Fibroblast of skin of left quadriceps (primary cell): ENCODE results near the gene AR.
A peak's percentile ranks its signal among the peaks of the same experiment; 100 is the strongest.

ENCODE experiments used
- DNase-seq, 2 experiments: peaks; one replicate each; pipeline ENCODE4 v3.0.0-alpha.2; 2013; ENCODE audit warnings: low read depth in 2 of 2

AR gene

GRCh38 chrX:67543818-67544217 is at the start of gene AR:
TSS of gene AR (plus strand) at chrX:67544021. CDS start at chrX:67545147, 1,126 bp downstream.
- peak in 1 of 2 experiments; percentile 23 for DNase-seq

GRCh38 chrX:67500617-67501016 is 43.2 kb upstream of the AR start:
- DNase-seq: no peak

GRCh38 chrX:67503004-67503403 is 40.8 kb upstream of the AR start:
- DNase-seq: no peak

- DNase-seq: no peak
Measured at GRCh38 chrX:67503453-67503852, 40.4 kb upstream of the AR start.

GRCh38 chrX:67520671-67521070 is 23.1 kb upstream of the AR start:
- DNase-seq: no peak

GRCh38 chrX:67523002-67523681 is 20.7 kb upstream of the AR start:
- DNase-seq: no peak

GRCh38 chrX:67523932-67524331 is 19.9 kb upstream of the AR start:
- no peak for DNase-seq

- DNase-seq: no peak
Measured at GRCh38 chrX:67524428-67524827, 19.4 kb upstream of the AR start.

GRCh38 chrX:67524950-67525691 is 18.7 kb upstream of the AR start:
- DNase-seq: no peak

- no peak for DNase-seq
Measured at GRCh38 chrX:67536564-67536963, 7.3 kb upstream of the AR start.

GRCh38 chrX:67538383-67538782 is 5.4 kb upstream of the AR start:
- no peak for DNase-seq

- no peak for DNase-seq
Measured at GRCh38 chrX:67544281-67545035, 637 bp downstream of the AR start.

- no peak for DNase-seq
Measured at GRCh38 chrX:67545036-67545821, 1.4 kb downstream of the AR start.

GRCh38 chrX:67545893-67546495 is 2.2 kb downstream of the AR start:
- DNase-seq: no peak

GRCh38 chrX:67546496-67547423 is 2.9 kb downstream of the AR start:
- DNase-seq: no peak

GRCh38 chrX:67555578-67556203 is 11.9 kb downstream of the AR start:
- DNase-seq: peak in 1 of 2 experiments; percentile 17

- no peak for DNase-seq
Measured at GRCh38 chrX:67558267-67558666, 14.4 kb downstream of the AR start.

GRCh38 chrX:67563469-67564448 is 19.9 kb downstream of the AR start:
- DNase-seq: no peak

GRCh38 chrX:67564475-67564874 is 20.7 kb downstream of the AR start:
- DNase-seq: no peak
